GM19452 (cell line): ENCODE measurements around the gene CLMP.
"Not testable (repeated sequence)": the region's sequence is repeated elsewhere in the genome, so short reads cannot be mapped to it uniquely, and the experiment has no call there.

Experiments
- ATAC-seq: cut with Tn5 transposase; IDR thresholded peaks from one replicate; pipeline ENCODE4 v1.9.1; 2021; ENCODE audit not compliant: unreplicated experiment

Gene CLMP

DNA sequence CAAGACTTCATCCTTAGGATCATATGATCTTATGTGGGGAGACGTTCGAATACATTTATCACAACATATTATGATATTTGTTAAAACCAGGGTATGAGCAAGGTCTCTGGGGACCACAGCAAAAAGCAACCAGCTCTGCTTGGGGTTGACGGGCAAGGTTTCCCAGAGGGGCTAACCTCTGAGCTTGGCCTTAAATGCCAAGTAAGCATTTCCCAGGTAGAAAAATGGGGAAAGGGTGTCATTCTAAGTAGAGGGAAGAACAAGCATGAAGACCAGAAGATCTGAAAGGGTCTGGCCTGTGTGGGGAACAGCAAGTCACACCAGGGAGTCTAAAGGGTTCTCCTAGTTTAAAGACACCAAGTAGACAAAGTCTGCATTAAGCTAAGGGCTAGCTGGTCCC, 24.1 kb downstream of the CLMP start:
- no peak for ATAC-seq

DNA sequence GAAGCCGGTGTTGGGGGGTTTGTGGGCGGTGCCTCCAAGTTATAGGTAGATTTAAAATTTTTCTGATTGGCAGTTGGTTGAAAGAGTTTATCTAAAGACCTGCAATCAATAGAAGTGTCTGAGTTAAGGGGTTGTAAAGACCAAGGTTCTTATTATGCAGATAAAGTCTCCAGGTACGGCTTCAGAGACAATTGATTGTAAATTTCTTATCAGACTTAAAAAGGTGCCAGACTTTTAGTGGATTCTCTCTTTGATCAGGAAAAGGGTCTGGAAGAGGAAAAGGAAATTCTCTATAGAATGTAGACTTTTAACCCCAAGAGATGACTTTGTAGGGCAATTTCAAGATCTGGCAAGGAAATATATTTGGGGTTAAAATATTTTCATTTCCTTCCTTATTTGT, 25.2 kb downstream of the CLMP start:
- ATAC-seq = no peak

DNA sequence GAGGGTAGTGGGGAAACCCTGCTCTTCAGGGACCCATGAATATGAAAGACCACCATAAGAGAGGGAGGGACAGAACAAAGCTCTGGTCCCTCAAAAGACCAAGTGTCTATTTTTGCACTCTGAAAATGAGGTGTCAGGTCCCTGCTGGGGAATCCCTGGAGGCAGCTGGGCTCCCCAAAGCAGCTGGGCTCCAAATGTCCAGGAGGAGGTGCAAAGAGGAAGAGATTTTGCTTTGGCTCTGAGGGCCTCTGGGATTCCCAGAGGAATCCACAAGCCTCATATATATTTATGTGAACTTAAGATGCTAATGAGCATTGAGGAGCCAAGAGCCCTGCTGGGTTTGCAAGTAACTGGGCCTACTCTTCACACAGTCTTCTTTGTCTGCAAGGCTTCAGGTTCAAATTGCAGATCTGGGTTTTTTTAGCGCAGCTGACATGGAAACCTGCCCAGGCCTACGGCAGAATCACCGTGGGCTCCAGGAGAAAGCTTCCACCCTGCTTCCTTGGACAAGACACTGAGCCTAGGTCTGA, 26.0 kb downstream of the CLMP start:
- ATAC-seq = no peak

DNA sequence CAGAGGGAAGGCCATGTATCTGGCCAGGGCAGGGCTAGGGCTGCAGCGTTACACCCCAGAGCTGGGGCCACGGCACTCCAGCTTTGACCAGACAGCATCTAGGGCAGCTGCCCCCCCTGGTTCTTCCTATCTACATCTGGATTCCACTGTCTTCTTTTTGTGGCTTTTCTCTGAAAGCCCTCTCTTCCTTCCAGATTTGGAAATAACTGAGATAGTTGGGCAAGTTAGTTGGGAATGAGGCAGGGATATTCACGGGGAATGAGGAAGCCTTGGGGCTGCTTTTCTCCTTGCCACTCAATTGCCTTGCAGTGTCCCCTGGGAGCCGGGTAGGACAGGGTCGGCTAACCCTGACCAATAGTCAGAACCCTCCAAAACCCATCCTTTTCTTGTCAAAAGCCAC, 26.8 kb downstream of the CLMP start:
- ATAC-seq = no peak

DNA sequence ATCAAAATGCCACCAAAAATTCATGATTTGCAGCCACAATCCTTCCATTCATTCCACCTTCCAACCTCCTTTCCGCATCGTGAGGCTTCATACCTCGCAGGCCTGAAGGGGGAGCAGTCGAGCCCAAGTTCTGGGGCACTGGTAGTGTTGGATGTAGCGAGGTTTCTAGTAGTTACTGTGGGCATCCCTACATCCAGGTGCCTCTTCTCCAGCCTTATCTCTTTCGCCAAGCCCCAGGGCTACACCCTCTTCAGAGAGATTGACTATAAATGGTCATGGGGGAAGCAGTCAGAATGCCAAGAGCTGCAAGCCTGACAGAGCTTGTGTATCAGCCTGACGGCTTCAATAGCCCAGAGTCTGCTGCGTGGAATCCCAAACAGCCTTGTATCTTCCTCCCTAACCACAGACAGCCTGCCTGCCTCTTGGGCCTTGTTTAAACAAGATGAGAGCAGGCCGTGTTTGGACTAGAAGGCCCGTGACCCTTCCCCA, 28.9 kb downstream of the CLMP start:
- ATAC-seq = no peak

DNA sequence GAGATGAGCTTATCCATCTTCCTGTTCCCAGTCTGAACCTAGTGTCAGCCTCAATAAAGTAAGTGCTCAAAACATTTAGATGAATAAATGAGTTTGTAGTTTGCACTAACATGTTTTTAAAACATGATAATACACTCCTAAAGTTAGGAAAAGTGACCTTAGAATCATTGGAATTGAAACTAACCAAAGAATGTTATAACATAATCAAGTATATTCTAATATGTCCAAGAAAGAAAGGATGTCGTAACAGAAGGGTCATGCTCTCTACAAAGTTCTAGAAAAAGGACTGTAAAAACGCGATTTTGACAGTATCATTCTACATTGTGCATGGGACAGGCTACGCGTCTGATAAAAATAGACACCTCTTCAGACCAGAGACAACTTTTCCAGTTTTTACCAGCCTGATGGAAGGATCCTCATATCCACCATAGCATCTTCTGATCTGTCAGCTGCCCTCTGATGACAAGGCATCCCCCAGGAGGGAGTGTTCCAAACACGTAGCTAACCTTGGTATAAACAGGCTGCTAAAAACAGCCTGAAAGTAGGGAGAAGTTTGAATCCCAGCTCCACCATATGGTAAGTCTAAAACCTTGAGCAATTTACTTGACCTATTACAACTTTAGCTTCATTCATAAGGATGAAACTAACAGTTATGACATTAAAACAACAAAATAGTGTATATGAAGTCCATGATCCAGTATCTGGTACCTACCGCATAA, 30.2 kb downstream of the CLMP start:
- no peak for ATAC-seq

DNA sequence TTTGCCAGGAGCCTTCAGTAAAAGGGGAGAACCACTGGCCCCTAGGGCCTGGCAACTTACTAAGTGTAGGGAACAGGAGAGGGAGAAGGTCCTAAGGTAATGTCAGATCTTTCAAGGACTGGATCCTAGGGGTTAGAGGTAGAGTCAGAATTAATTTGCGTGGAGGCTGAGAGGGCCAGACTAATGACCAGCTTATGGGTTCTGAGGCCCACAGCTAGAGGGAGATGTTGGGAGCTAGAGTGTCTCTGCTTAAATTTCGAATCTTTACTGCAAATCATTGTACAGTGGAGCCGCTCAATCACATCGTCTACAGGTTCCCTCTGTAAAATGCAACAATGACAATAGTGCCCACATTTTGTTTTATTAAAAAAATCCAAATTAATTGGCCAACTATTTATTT, 31.4 kb downstream of the CLMP start:
- no peak for ATAC-seq

DNA sequence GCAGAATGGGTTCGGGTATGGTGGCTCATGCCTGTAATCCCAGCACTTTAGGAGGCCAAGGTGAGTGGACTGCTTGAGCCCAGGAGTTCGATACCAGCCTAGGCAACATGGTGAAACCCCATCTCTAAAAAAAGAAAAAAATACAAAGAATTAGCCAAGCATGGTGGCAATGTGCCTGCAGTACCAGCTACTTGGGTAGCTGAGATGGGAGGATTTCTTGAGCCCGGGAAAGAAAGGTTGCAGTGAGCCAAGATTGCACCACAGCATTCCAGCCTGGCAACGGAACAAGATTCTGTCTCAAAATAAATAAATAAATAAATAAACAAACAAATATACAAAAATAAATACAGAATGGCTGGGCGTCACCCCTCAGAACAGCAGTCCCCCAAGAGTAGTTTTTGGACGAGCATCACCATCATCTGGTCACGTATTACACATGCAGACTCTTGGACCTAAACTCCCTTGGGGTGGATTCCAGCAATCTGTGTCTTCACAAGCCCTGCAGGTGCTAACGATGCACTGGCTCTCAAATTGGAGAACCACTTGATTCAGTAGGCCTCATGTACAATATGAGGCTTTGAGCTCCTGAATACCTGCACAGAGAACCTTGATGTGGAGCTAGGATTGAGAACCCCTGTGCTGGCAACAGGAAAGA, 33.5 kb downstream of the CLMP start:
- ATAC-seq = no peak

DNA sequence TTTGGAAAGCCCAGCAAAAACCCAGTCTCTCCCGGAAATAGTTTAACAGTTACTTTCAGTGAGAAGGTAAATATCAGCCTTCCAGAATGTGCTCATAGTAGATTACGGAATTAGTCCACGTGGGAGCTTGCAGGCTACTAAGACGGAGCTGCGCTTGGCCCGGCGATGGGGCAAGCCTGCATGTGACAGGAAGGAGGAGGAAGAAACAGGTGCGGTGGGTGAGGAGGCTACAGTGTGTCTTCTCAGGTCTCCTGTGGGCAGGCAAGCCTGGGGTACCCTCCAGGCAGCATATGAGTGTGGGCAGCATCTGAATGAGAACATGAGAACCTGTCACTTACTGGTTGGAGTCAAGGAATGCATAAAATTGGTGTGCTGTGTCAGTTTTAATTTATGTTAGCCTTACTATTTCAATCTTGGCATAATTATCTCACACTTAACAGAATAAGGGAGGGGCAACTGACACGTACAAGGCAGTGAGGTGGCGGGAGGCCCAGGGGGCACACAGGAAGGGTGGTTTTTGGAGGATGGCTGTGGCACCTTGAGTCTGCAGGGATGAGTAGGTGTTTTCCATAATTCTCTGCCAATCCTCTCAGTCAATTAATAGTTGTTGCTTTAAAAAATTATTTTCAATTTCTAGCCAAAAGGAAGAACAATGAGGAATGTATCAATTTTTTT, 35.7 kb downstream of the CLMP start:
- no peak for ATAC-seq

DNA sequence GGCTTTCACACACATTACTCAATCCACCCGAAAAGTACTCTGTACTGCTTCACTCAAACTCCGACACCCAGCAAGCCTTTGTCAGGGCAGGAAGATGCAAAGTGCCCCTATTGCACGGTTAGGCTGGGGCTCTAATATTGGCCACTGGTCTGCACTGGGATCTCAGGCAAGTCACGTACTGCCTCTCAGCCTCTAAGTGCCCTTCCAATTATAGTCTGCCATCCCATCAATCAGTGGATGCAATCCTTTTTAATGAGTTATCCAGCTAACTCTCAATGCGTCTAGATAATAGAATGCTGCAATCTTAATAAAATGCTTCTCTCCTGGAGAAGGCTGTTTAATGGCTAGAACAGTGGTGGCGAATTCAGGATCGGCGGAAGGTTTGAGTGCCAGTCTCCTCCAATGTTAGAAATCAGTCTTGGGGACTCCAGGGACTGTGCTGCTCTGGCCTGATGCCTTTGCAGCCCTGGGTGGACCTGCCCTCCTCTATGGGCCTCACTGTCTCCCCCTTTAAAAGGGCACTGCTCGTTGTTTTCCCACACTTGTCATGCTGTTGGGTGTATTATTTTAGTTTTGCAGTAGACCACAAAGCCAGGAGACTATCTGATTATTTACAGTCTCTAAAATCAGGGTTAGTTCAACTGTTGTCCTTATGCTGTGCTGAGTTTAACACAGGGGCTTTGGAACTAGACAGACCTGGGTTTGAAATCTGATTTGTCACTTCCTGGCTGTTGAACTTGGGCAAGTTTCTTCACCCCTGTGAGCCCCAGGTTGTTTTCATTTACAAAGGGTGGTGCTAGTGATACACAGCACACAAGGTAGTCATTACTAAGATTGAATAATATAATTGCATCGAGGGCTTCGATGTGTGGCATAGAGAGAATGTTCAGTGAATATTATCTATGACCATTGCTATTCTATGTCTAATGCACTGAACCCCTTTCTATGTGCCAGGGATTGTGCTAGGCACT, 36.7 kb downstream of the CLMP start:
- ATAC-seq = no peak

DNA sequence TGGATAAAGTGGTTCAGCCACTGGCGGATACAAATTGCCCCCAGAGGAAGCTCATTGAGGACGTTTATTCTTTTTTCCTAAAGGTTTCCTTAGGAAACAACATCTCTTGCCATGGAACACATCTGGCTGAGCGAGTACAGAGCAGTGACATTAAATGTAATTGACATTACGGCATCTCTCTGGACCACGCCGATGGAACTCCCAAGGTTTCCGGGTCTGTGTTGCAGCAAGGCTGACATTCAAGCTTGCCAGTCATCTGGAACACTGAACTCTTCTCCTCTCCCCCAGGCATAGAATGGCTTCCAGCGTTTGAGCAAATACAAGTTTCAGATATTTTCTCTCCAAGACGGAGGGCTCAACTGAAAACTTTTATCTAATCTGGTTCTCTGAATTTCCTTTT, 42.1 kb downstream of the CLMP start:
- no peak for ATAC-seq

DNA sequence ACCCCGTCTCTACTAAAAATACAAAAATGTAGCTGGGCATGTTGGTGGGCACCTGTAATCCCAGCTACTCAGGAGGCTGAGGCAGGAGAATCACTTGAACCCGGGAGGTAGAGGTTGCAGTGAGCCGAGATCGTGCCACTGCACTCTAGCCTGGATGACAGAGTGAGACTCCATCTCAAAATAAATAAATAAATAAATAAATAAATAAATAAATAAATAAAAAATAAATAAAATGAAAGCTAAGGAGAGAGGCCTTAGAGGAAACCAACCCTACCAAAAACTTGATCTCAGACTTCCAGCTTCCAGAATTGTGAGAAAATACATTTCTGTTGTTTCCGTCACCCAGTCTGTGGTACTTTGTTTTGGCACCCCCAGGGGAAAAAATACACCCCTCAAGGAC, 42.7 kb downstream of the CLMP start:
- ATAC-seq = not testable (repeated sequence)

DNA sequence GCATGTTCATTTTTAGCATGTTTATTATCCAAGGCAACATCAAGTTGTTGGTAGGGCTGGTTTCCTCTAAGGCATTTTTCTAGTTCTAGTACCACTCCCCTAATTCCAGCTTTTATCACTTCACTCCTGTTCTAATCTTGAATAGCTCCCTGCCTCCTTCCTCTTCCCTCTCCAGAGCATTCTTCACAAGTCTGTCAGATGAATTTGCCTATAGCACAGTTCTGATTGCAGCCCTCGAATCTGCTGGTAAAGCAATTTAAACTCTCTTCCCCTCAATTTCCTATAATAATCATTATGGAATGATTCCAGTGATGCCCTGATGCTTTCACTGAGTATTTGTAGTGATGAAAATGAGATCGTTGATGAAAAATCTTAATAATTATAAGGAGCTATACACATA, 43.3 kb downstream of the CLMP start:
- ATAC-seq = no peak

DNA sequence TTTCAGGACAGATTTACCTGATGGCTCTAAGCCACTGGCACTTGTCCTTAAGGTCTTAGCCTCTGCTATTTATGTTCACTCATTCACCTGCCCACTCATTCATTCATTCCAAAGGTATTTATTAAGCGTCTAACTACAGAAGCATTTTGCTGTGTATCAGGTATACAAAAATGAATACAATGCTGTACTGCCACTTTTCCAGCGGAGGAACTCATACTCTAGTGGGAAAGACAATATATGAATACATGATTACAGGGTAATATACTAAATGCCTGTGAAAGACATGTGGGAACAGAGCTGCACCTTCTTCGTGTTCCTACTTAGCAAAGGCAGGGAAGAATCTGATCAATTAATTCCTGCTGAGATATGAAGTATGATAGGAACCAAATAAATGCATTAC, 43.7 kb downstream of the CLMP start:
- ATAC-seq = no peak

DNA sequence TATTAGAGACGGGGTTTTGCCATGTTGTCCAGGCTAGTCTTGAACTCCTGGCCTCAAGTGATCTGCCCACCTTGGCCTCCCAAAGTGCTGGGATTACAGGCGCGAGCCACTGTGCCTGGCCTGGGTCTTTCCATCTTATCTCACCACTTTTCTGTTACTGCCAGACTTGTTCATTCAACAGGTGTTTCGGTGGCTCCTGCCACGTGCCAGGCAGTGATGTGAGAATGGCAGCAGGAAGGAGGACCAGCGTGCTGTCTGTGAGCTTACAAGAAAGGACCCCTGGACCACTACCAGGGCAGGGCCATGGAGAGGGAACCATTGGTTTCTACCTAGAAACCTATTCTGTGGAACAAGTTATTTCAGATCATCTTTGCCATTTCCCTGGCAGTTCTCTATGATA, 44.2 kb downstream of the CLMP start:
- ATAC-seq = no peak

DNA sequence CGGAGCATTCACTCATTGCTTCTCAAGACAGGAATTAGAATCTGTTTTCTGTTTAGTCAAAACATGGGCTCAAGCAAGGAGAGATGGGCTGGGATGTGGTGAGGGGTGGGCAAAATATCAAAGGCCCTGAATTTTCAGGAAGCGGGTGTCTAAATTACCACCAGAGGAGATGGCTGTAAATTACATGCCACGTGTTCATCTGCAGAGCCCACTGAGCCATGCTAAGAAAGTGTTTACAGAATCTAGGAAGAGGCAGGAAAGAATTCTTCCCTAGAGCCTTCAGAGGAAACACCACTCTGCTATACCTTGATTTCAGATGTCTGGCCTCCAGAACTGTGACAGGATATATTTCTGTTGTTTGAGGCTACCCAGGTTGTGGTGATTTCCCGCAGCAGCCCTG, 46.1 kb downstream of the CLMP start:
- no peak for ATAC-seq

DNA sequence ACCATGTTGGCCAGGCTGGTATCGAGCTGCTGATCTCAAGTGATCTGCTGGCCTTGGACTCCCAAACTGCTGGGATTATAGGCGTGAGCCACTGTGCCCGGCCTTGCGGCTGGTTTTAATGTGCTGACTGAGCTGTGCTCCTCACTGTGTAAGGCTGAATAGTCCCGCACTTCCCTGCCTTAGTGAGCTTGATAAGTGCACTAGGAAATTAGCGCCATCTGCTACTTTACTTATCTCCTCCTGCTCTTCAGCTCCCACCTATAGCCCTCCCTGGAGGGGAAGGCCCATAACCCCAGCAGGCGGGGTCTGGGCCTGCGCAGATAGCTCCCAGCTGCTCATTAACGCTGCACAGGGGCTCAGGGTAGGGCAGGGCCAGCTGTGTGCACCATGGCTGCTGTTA, 49.4 kb downstream of the CLMP start:
- no peak for ATAC-seq

DNA sequence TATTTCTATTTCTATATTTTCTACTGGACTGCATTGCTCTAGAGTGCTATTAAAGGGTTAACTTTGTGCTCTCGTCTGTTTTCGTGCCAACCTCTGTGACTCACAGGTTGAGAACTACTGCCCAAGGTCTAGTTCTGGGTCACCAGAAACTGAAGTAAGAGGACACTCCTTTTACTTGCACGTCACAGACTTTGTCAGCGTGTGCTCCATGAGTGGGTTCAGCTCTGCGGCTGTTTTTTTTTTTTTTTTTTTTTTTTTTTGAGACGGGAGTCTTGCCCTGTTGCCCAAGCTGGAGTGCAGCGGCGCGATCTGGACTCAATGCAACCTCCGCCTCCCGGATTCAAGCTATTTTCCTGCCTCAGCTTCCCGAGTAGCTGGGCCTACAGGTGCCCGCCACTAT, 49.8 kb downstream of the CLMP start:
- ATAC-seq = no peak

DNA sequence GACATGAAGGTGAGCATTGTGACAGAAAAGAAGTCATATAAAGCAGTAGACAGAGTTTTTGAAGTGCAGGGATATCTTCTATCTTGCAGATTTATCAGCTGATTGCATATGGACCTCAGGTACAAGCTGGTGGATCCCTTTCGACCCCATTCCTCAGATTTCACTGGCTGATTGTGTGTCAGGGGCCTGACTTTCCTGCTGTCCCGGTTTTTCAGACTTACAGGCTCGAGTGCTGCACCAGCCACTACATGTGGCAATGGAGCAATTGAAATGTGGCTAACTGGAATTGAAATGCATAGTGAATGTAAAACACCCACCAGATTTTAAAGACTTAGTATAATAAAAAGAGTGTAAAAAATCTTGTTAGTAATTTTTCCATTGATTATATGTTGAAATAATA, 50.3 kb downstream of the CLMP start:
- no peak for ATAC-seq

DNA sequence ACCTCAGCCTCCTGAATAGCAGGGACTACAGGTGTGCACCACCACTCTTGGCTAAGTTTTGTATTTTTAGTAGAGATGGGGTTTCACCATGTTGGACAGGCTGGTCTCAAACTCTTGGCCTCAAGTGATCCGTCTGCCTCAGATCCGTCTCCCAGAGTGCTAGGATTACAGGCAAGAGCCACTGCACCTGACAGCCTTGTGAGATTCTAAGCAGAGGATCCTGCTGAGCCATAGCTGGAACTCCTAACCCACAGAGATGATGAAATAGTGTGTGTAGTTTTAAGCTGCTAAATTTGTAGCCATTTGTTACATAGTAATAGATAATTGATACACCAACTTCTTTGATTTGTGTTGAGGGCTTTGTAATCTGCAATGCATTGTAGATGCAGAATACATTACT, 51.1 kb downstream of the CLMP start:
- no peak for ATAC-seq

DNA sequence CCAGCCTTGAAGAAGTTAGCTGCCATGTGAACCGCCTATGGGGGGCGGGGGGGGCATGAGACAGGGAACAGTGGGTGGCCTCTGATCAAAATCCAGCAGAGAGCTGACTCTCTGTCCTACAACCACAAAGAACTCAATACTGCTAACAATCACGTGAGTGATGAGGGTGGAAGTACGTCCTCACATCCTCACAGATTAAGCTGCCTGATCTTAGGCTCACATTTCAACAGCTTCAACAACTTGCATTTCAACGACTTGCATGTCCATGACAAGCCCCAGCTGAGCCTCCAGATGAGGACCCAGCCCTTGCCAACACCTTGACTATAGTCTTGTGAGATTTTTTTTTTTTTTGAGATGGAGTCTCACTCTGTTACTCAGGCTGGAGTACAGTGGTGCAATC, 51.6 kb downstream of the CLMP start:
- ATAC-seq = no peak
